Liver (tissue), 3 donors: Measurements from ENCODE around the gene AFM.

Experiments used
- CTCF ChIP-seq: fragments of 150-350 bp; IDR thresholded peaks from 2 replicates; pipeline ENCODE4 v1.5.1; 2017; ENCODE audit warnings: improper control_type of control experiment, low read depth, low read length; ENCODE audit not compliant: missing input control
- GABPA ChIP-seq, 2 donors: IDR thresholded peaks in 1 of 2; conservative IDR thresholded peaks in 1 of 2; 2 replicates each; pipeline ENCODE4 v1.6.1; 2016; ENCODE audit warnings: antibody characterized with exemption in 2 of 2, mild to moderate bottlenecking in 1 of 2, moderate library complexity in 1 of 2
- JUND ChIP-seq, 2 donors: IDR thresholded peaks; 2 replicates each; pipeline ENCODE4 v1.6.1; 2016; ENCODE audit warnings: antibody characterized with exemption in 2 of 2
- RAD21 ChIP-seq, 2 donors: IDR thresholded peaks; 2 replicates each; pipeline ENCODE4 v1.6.1; 2016; ENCODE audit warnings: antibody characterized with exemption in 2 of 2, mild to moderate bottlenecking in 2 of 2
- RXRA ChIP-seq, 2 donors: IDR thresholded peaks; 2 replicates each; pipeline ENCODE4 v1.6.1; 2017 to 2018; ENCODE audit warnings: antibody characterized with exemption in 2 of 2, mild to moderate bottlenecking in 1 of 2
- SP1 ChIP-seq: IDR thresholded peaks from 2 replicates; pipeline ENCODE4 v1.6.1; 2018; ENCODE audit warnings: antibody characterized with exemption, mild to moderate bottlenecking
- TAF1 ChIP-seq: conservative IDR thresholded peaks from 2 replicates; pipeline ENCODE4 v1.6.1; 2016; ENCODE audit warnings: antibody characterized with exemption, mild to moderate bottlenecking
- YY1 ChIP-seq: IDR thresholded peaks from 2 replicates; pipeline ENCODE4 v1.6.1; 2016; ENCODE audit warnings: antibody characterized with exemption, mild to moderate bottlenecking
- TF ChIP-seq, protein P1 (sequence below): IDR thresholded peaks from 2 replicates; pipeline ENCODE4 v1.6.1; 2016; ENCODE audit warnings: antibody characterized with exemption
- TF ChIP-seq, protein P2 (sequence below): IDR thresholded peaks from 2 replicates; pipeline ENCODE4 v1.6.1; 2016; ENCODE audit warnings: antibody characterized with exemption, mild to moderate bottlenecking
- donor health status: healthy.
- donor health status: healthy.

- TF ChIP-seq CTCF (no peak), JUND (IDR thresholded peaks at IDR 0.05) (peak in 1 of 2 donors; percentile 37), TAF1 (no peak), YY1 (no peak), RXRA (IDR thresholded peaks at IDR 0.05) (peak in 1 of 2 donors; percentile 17), RAD21 (IDR thresholded peaks at IDR 0.05) (no peak), GABPA (IDR thresholded peaks at IDR 0.05 in 1 of 2, conservative IDR thresholded peaks at IDR 0.05 in 1 of 2) (no peak), SP1 (peak; percentile 16)
- TF ChIP-seq, protein P1, sequence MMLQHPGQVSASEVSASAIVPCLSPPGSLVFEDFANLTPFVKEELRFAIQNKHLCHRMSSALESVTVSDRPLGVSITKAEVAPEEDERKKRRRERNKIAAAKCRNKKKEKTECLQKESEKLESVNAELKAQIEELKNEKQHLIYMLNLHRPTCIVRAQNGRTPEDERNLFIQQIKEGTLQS = no peak
- TF ChIP-seq, protein P2, sequence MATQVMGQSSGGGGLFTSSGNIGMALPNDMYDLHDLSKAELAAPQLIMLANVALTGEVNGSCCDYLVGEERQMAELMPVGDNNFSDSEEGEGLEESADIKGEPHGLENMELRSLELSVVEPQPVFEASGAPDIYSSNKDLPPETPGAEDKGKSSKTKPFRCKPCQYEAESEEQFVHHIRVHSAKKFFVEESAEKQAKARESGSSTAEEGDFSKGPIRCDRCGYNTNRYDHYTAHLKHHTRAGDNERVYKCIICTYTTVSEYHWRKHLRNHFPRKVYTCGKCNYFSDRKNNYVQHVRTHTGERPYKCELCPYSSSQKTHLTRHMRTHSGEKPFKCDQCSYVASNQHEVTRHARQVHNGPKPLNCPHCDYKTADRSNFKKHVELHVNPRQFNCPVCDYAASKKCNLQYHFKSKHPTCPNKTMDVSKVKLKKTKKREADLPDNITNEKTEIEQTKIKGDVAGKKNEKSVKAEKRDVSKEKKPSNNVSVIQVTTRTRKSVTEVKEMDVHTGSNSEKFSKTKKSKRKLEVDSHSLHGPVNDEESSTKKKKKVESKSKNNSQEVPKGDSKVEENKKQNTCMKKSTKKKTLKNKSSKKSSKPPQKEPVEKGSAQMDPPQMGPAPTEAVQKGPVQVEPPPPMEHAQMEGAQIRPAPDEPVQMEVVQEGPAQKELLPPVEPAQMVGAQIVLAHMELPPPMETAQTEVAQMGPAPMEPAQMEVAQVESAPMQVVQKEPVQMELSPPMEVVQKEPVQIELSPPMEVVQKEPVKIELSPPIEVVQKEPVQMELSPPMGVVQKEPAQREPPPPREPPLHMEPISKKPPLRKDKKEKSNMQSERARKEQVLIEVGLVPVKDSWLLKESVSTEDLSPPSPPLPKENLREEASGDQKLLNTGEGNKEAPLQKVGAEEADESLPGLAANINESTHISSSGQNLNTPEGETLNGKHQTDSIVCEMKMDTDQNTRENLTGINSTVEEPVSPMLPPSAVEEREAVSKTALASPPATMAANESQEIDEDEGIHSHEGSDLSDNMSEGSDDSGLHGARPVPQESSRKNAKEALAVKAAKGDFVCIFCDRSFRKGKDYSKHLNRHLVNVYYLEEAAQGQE = no peak
Measured at GRCh38 chr4:73533515-73534422, 52.2 kb downstream of the AFM start.
